Astrocyte (in vitro differentiated cells and primary cell): ENCODE measurements around the gene IPO7. TPM values are rescaled to one million over a fixed set of nuclear protein-coding genes. Genes with fewer than 3 reads are reported as not detected.
A peak's percentile ranks its signal among the peaks of the same experiment; 100 is the strongest.
"Not testable (repeated sequence)": the region's sequence is repeated elsewhere in the genome, so short reads cannot be mapped to it uniquely, and the experiment has no call there.

ENCODE experiments used
- DNase-seq: peaks from one replicate; pipeline ENCODE4 v3.0.0-alpha.2; 2010; ENCODE audit warnings: low read depth
- FAIRE-seq: peaks from 2 replicates; lab custom pipeline; 2011; peaks lifted over from hg19 to GRCh38; lab: Jason Lieb, UNC
- H2AFZ ChIP-seq: 2 replicates; pipeline ENCODE4 v1.6.0; 2012; ENCODE audit warnings: low read depth, low read length, inconsistent platforms
- H3K27ac ChIP-seq: 2 replicates; pipeline ENCODE4 v1.5.1; 2011; ENCODE audit warnings: low read depth, low read length, inconsistent platforms
- H3K27me3 ChIP-seq: 2 replicates; pipeline ENCODE4 v1.6.0; 2011; ENCODE audit warnings: low read length, inconsistent platforms; ENCODE audit not compliant: insufficient read depth
- H3K36me3 ChIP-seq: 2 replicates; pipeline ENCODE4 v1.5.1; 2011; ENCODE audit warnings: low read length, inconsistent platforms; ENCODE audit not compliant: insufficient read depth
- H3K4me1 ChIP-seq: 2 replicates; pipeline ENCODE4 v1.5.1; 2011; ENCODE audit warnings: low read length, inconsistent platforms; ENCODE audit not compliant: insufficient read depth
- H3K4me2 ChIP-seq: 2 replicates; pipeline ENCODE4 v1.6.0; 2012; ENCODE audit warnings: low read length, inconsistent platforms
- H3K4me3 ChIP-seq: 2 replicates; pipeline ENCODE4 v1.5.1; 2011; ENCODE audit warnings: low read depth, mild to moderate bottlenecking, low read length, inconsistent platforms; ENCODE audit not compliant: insufficient read depth
- H3K79me2 ChIP-seq: 2 replicates; pipeline ENCODE4 v1.6.0; 2012; ENCODE audit warnings: mild to moderate bottlenecking, low read length, inconsistent platforms; ENCODE audit not compliant: insufficient read depth
- H3K9ac ChIP-seq: 2 replicates; pipeline ENCODE4 v1.6.0; 2012; ENCODE audit warnings: mild to moderate bottlenecking, low read length, inconsistent platforms
- H3K9me3 ChIP-seq: 2 replicates; pipeline ENCODE4 v1.5.1; 2012; ENCODE audit warnings: low read depth, mild to moderate bottlenecking, low read length, inconsistent platforms; ENCODE audit not compliant: insufficient read depth
- H4K20me1 ChIP-seq: 2 replicates; pipeline ENCODE4 v1.6.0; 2012; ENCODE audit warnings: low read length, inconsistent platforms; ENCODE audit not compliant: insufficient read depth
- H3K27ac Mint-ChIP-seq: one replicate; pipeline ENCODE4 v1.8.0; 2021; ENCODE audit warnings: mild to moderate bottlenecking, mixed read lengths; ENCODE audit not compliant: unreplicated experiment
- H3K27me3 Mint-ChIP-seq: one replicate; pipeline ENCODE4 v1.8.0; 2021; ENCODE audit warnings: low read depth, mixed read lengths; ENCODE audit not compliant: unreplicated experiment
- H3K36me3 Mint-ChIP-seq: one replicate; pipeline ENCODE4 v1.8.0; 2021; ENCODE audit warnings: low read depth, mixed read lengths; ENCODE audit not compliant: unreplicated experiment
- H3K4me1 Mint-ChIP-seq: one replicate; pipeline ENCODE4 v1.8.0; 2021; ENCODE audit warnings: low read depth, mixed read lengths; ENCODE audit not compliant: unreplicated experiment
- H3K4me3 Mint-ChIP-seq: one replicate; pipeline ENCODE4 v1.8.0; 2021; ENCODE audit warnings: mild to moderate bottlenecking, moderate library complexity, mixed read lengths; ENCODE audit not compliant: unreplicated experiment
- H3K9me3 Mint-ChIP-seq: one replicate; pipeline ENCODE4 v1.8.0; 2021; ENCODE audit warnings: mild to moderate bottlenecking, mixed read lengths; ENCODE audit not compliant: unreplicated experiment
- CTCF ChIP-seq: IDR thresholded peaks from 2 replicates; pipeline ENCODE4 v1.5.1; 2011; ENCODE audit warnings: low read depth, mild to moderate bottlenecking, inconsistent platforms, low read length, moderate library complexity; ENCODE audit not compliant: insufficient read depth
- EZH2 ChIP-seq: IDR thresholded peaks from 2 replicates; pipeline ENCODE4 v1.6.1; 2012; ENCODE audit warnings: mild to moderate bottlenecking, low read length, inconsistent platforms; ENCODE audit not compliant: insufficient read depth
- total RNA-seq: library from RNA; stranded (reverse); gene quantifications from 2 replicates; pipeline ENCODE4 v1.2.1, GENCODE V29; 2021

The IPO7 gene
- total RNA-seq, 1 donor from 2014 or later = 142 TPM

GRCh38 chr11:9351321-9351881 lies 33.1 kb upstream of the IPO7 start:
- H3K4me3 ChIP-seq = no peak overlapping the region
- H3K4me1 ChIP-seq = no peaks in the 10 kb centered on the region
- H3K27me3 ChIP-seq = no peaks in the 10 kb centered on the region
- TF ChIP-seq EZH2 (no peak), CTCF (no peak)
- no peak for DNase-seq
- H3K27ac ChIP-seq = no peak overlapping the region
- no peak overlapping the region for H3K4me3 Mint-ChIP-seq
- H3K27me3 Mint-ChIP-seq = no peaks in the 10 kb centered on the region
- H3K9me3 ChIP-seq = no peaks in the 10 kb centered on the region
- no peak overlapping the region for H3K9ac ChIP-seq
- H3K9me3 Mint-ChIP-seq = no peaks in the 10 kb centered on the region
- no peak for FAIRE-seq
- H3K36me3 Mint-ChIP-seq = no peaks in the 10 kb centered on the region
- no peak overlapping the region for H3K4me2 ChIP-seq
- H3K4me1 Mint-ChIP-seq = peaks cover 6% of the 10 kb centered on the region
- no peak overlapping the region for H2AFZ ChIP-seq
- no peak overlapping the region for H3K27ac Mint-ChIP-seq
- H3K36me3 ChIP-seq = no peaks in the 10 kb centered on the region
- no peaks in the 10 kb centered on the region for H4K20me1 ChIP-seq
- no peaks in the 10 kb centered on the region for H3K79me2 ChIP-seq

- H3K27ac ChIP-seq = no peak overlapping the region
- Mint-ChIP-seq H3K9me3 (no peaks in the 10 kb centered on the region), H3K4me1 (peaks cover 2% of the 10 kb centered on the region), H3K36me3 (no peaks in the 10 kb centered on the region), H3K27ac (no peak overlapping the region), H3K4me3 (no peak overlapping the region), H3K27me3 (no peaks in the 10 kb centered on the region)
- H3K79me2 ChIP-seq = no peaks in the 10 kb centered on the region
- H4K20me1 ChIP-seq = no peaks in the 10 kb centered on the region
- H3K27me3 ChIP-seq = no peaks in the 10 kb centered on the region
- no peaks in the 10 kb centered on the region for H3K36me3 ChIP-seq
- no peak overlapping the region for H3K9ac ChIP-seq
- DNase-seq = no peak
- no peaks in the 10 kb centered on the region for H3K9me3 ChIP-seq
- H2AFZ ChIP-seq = no peak overlapping the region
- no peak overlapping the region for H3K4me3 ChIP-seq
- TF ChIP-seq CTCF (no peak), EZH2 (no peak)
- FAIRE-seq = no peak
- H3K4me1 ChIP-seq = no peaks in the 10 kb centered on the region
- H3K4me2 ChIP-seq = no peak overlapping the region
Observed at GRCh38 chr11:9357041-9357440, 27.4 kb upstream of the IPO7 start.

- not testable (repeated sequence) for H3K4me2 ChIP-seq, H3K79me2 ChIP-seq, FAIRE-seq, DNase-seq, H3K27me3 Mint-ChIP-seq, H3K27me3 ChIP-seq, H4K20me1 ChIP-seq, H3K36me3 ChIP-seq, H3K4me3 ChIP-seq, H3K9me3 ChIP-seq, H3K4me3 Mint-ChIP-seq, H3K9ac ChIP-seq, H2AFZ ChIP-seq, H3K9me3 Mint-ChIP-seq, H3K36me3 Mint-ChIP-seq
- peak overlapping the region; percentile 53 for H3K27ac Mint-ChIP-seq
- peaks cover 26% of the 10 kb centered on the region for H3K4me1 Mint-ChIP-seq
- peaks cover 25% of the 10 kb centered on the region for H3K4me1 ChIP-seq
- peak overlapping the region; percentile 28 for H3K27ac ChIP-seq
Observed at GRCh38 chr11:9360862-9361622, 23.4 kb upstream of the IPO7 start.
